GM18507 (cell line): Measurements from ENCODE around the gene GAB1.

Source experiments
- DNase-seq: peaks from one replicate; pipeline ENCODE4 v3.0.0; 2011; ENCODE audit warnings: low read depth; ENCODE audit not compliant: insufficient read length; ENCODE audit errors: extremely low spot score
- FAIRE-seq: peaks from 2 replicates; lab custom pipeline; 2011; peaks lifted over from hg19 to GRCh38; lab: Jason Lieb, UNC

The GAB1 gene

DNA sequence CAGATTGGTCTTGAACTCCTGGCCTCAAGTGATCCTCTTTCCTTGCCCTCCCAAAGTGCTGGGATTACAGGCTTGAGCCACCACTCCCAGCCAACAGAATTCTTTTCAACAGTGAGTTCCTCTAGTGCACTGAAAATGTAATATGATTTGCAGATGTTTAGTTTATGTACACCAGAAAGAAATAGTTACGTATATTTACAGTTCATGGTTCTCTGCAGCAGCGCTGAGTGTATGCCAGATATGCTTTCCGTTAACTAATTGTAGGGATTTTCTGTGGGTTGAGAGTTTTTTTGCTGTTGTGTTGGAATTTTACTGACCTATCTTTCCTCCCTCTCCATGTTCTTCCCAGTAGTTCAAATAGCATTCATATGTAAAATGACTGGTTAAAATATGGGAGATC lies 44.0 kb downstream of the GAB1 start:
- DNase-seq, result no peak

DNA sequence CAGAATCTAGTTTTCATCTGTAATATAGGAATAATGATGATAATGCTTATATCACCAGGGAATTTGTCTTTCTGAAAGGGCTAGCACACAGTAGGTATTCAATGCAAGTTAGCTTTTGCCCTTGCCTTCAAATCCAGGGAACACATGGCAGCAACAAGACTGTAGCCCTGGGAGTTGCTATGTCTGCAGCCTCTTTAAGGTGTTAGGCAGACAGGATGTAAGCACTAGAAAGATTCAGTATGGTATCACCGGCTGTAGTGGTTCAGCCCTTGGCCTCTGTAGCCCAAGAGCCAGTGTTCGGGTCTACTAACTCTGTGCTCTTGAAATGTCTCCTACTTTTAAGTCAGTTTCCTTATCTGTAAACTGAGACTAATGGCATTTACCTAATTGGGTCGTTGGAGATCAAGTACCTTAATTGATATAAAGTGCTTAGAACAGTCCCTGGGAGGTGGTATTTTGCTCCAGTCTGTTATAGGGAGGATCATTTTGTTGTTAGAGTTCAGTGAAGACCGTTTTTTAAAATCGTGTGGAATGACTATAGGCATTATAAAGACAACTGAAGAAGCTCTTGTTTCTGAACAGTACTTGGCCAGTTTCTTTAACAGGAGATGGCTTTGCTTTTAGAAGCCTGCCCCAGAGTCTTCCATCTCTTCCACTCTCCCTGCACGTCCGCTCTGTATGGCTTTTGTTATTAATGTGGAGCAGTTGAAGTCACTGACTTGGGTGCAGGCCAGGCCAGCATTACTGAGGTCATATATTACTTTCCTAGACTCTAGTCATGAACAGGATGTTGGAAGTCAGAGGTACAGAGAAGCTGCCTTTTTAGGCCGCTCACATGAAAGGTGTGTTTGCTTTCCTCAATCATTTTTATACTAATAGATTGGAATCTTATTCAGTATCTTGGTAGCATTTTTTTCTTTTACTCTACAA lies 44.8 kb downstream of the GAB1 start:
- DNase-seq, result no peak
- FAIRE-seq, result peak; percentile 60

More for the DNA sequence above, 44.0 kb downstream of the GAB1 start:
- FAIRE-seq, result no peak

DNA sequence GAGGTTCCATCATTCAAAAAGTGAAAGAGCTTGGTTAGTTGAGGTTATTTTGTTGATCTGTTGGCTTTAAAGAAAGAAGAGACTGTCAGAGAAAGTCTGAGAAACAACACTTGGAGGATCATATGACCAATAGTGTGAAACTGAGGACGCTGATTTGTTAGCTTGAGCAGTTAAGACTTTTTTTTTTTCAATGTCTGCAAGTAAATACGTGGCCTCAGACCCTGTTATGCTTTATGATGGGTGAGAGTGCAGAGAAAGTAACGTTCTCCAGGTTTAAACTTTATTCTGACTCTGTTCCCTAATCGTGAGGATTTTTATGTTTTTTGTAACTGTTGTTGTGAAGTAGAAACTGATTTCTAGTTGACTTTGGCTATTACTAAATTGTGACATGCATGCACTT lies 45.9 kb downstream of the GAB1 start:
- no peak for DNase-seq
- peak; percentile 76 for FAIRE-seq

GRCh38 chr4:143383005-143383574 lies 46.4 kb downstream of the GAB1 start:
- no peak for FAIRE-seq
- DNase-seq, result no peak

DNA sequence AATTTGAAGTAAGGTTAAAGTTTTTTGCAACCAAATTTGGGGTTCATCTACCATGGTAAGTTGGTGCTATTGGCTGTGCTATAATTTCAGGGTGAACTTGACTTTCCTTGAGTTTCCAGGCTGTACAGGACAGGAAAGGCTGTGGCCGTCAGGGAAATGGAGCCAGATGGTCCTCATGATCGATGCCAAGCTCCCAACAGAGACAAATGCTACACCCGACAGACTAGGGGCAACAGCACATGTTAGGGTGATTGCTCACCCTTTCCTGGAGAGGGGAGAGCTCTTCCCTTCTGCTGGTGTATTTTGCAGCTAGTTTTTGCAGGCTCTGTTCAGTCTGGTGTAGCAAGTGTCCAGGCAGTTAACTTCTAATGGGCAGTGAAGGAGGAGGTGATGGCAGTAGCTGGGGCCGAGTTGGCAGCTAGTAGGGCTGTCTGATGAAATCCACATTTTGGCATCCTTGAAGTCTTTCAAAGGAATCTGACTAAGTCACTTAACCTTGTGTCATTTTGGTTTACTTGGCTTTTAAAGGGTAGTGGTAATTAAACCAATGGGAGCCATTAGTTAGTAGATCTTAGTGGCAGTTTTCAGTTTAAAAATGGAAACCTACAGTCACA lies 47.8 kb downstream of the GAB1 start:
- DNase-seq, result no peak
- FAIRE-seq, result no peak

DNA sequence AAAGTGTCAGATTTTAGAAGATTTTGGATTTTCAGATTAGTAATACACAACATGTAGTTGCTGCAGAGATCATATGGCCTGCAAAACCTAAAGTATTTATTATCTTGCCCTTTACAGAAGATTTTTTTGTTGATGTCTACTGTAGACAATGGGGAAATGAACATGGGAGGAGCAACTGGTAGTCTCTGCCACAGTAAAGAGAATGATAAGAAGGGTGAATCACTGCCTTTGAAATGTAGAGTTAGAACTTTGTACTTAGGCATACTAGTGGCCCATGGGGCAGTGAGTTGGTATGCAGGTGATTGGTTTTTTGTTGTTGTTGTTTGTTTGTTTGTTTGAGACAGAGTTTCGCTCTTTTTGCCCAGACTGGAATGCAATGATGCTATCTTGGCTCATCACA lies 50.1 kb downstream of the GAB1 start:
- FAIRE-seq, result no peak
- no peak for DNase-seq

- DNase-seq, result no peak
- FAIRE-seq, result no peak
These were observed 53.0 kb downstream of the GAB1 start for GRCh38 chr4:143389579-143390195.

DNA sequence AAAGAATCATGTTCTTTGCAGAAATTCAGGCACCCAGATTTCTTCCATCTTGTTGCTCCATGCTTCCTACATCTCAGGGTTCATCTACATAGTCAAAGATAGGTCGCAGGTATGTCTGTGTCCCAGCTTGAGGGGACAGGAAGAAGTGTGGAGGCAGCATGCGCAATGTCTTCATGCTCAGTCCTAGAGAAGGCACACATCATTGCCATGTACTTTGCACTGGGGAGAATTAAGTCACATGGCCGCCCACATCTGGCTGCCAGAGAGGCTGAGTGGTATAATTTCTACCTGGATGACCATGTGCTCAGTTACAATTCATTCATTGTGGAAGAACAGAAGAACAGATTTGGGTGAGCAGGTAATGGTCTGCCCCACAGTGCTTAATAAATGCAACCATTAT lies 54.1 kb downstream of the GAB1 start:
- peak; percentile 35 for FAIRE-seq
- DNase-seq, result no peak

DNA sequence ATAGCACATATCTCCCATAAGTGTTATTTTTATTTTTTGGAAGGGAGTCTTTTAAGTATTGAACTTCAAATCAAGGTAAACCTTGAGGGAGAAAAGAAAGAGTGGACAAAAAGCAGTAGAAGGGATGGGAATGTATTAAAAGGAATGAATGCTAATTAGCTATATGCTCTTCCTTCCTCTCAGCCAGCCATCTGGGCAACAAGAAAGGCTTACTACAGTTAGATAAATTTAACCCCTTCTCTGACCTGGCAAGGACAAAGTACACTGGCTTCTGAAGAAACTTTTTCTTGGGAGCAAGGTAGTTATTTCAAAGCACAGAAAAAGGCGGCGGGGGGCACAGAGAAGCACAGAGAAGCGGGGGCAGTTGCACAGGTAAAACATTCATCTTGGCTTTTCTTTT lies 54.6 kb downstream of the GAB1 start:
- FAIRE-seq, result no peak
- no peak for DNase-seq

- FAIRE-seq (no peak), DNase-seq (no peak)
These were observed 55.2 kb downstream of the GAB1 start for GRCh38 chr4:143391895-143392294.

DNA sequence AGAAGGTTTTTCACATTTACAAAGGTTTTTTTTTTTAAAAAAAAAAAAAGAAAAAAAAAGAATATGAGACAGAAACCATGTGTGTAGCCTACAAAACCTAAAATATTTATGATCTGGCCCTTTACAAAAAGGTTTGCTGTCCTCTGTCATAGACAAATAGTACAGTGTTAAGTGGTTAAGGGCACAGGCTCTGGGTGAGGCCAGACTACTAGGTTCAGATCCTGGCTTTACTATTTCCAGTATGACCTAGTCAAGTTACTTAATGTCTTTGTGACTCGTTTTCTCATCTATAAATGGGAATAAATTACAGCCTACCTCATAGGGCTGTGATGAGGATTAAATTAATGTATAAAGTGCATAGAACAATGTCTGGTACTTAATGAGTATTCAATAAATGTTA lies 56.5 kb downstream of the GAB1 start:
- DNase-seq (no peak), FAIRE-seq (no peak)

GRCh38 chr4:143394739-143395453 lies 58.2 kb downstream of the GAB1 start:
- FAIRE-seq (no peak), DNase-seq (no peak)

DNA sequence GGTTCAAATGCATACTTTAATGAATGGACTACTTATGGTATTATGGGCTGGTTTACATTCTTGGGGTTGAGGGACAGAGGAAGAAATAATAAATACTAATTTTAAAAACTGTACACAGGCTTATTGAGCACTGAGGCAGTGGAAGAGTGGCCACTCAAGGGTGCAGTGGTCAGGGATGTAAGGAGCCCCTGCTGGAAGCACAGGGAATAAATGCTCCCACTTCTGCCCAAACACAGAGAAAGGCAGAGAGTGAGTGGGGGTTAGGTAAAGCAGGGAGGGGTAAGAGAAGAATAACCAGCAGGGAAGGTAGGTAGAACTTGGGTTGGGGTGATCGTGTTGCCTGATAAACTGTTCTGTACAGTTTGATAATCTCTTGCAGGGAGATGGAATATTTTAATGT lies 60.0 kb downstream of the GAB1 start:
- no peak for DNase-seq
- FAIRE-seq, result no peak

- no peak for FAIRE-seq
- no peak for DNase-seq
These were observed 60.7 kb downstream of the GAB1 start for GRCh38 chr4:143397335-143397734.

GRCh38 chr4:143397887-143398286 lies 61.2 kb downstream of the GAB1 start:
- DNase-seq (no peak), FAIRE-seq (no peak)

GRCh38 chr4:143399113-143399949 lies 62.7 kb downstream of the GAB1 start:
- FAIRE-seq, result peak; percentile 87
- no peak for DNase-seq

GRCh38 chr4:143400082-143400481 lies 63.4 kb downstream of the GAB1 start:
- peak; percentile 46 for FAIRE-seq

DNA sequence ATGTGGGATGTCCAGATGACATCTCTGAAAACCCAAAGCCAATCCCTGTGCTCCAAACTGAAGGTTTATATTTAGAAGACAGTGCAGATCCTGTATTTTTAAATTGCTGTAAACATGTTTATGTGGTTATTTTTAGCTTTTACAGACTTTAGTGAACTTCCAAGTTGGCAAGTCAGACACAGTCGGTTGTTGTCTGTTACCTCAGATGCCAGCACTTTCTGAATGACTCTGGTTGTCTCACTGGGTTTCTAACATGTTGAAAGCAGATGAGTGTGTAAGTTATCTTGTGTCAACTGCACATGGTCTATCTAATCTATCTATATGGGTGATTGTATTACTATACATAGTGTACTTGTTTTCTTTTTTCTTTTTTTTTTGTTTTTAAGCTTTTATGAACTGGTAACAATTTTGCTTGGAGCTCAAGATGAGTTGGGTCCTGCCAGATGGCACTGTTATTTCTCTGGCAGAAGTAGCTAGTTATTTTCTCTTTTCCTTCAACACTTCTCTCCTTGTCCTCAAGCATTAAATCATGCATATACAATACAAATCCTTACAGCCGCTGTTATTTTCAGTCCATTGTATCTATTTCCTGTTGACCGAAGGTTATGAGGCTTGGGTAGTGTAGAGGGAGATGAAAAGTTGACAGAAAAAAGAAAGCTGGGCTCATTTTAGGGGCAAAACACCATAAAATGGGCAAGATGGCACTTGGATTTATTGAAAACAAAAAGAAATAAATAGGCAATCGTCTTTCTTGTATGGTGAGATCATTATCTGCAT lies 66.3 kb downstream of the GAB1 start:
- no peak for DNase-seq
- peak; percentile 26 for FAIRE-seq

More at GRCh38 chr4:143400082-143400481, 63.4 kb downstream of the GAB1 start:
- no peak for DNase-seq
